Activated CD4-positive, alpha-beta T cell treated with anti-CD3 and anti-CD28 coated beads, Interleukin-2, amount 10 ng/mL, durations not matched to agents 7 days and 5 days (primary cell): ENCODE data around the gene LCA5L. TPM values are rescaled to one million over a fixed set of nuclear protein-coding genes. Genes with fewer than 3 reads are reported as not detected.
"Not testable (repeated sequence)": the region's sequence is repeated elsewhere in the genome, so short reads cannot be mapped to it uniquely, and the experiment has no call there.

Experiments
- CTCF ChIA-PET: fragments of 350-600 bp; sonication (Branson Sonifier 250); formaldehyde crosslinking; loops from one replicate; lab custom pipeline; 2021; ENCODE audit warnings: antibody characterized with exemption; lab: Charles Lee
- POLR2A ChIA-PET: fragments of 350-600 bp; sonication (Branson Sonifier 250); formaldehyde crosslinking; loops from one replicate; lab custom pipeline; 2021; ENCODE audit warnings: antibody characterized with exemption; lab: Charles Lee
- DNase-seq: peaks from one replicate; pipeline ENCODE4 v3.0.0-alpha.2; 2020
- H3K27ac Mint-ChIP-seq: one replicate; pipeline ENCODE4 v1.8.0; 2021; ENCODE audit warnings: mild to moderate bottlenecking, moderate library complexity, mixed read lengths
- H3K27me3 Mint-ChIP-seq: one replicate; pipeline ENCODE4 v1.8.0; 2021; ENCODE audit warnings: mixed read lengths
- H3K36me3 Mint-ChIP-seq: one replicate; pipeline ENCODE4 v1.8.0; 2021; ENCODE audit warnings: low read depth, mixed read lengths
- H3K4me1 Mint-ChIP-seq: one replicate; pipeline ENCODE4 v1.8.0; 2021; ENCODE audit warnings: mixed read lengths
- H3K4me3 Mint-ChIP-seq: one replicate; pipeline ENCODE4 v1.8.0; 2021; ENCODE audit warnings: mild to moderate bottlenecking, moderate library complexity, mixed read lengths
- H3K9me3 Mint-ChIP-seq: one replicate; pipeline ENCODE4 v1.8.0; 2021; ENCODE audit warnings: mixed read lengths
- total RNA-seq, 2 experiments: library from RNA; stranded (reverse); gene quantifications; one replicate each; pipeline ENCODE4 v1.2.3, GENCODE V29; 2021

LCA5L gene
- total RNA-seq, 2 experiments from 2014 or later, result 0.19 TPM; not detected in 1

DNA sequence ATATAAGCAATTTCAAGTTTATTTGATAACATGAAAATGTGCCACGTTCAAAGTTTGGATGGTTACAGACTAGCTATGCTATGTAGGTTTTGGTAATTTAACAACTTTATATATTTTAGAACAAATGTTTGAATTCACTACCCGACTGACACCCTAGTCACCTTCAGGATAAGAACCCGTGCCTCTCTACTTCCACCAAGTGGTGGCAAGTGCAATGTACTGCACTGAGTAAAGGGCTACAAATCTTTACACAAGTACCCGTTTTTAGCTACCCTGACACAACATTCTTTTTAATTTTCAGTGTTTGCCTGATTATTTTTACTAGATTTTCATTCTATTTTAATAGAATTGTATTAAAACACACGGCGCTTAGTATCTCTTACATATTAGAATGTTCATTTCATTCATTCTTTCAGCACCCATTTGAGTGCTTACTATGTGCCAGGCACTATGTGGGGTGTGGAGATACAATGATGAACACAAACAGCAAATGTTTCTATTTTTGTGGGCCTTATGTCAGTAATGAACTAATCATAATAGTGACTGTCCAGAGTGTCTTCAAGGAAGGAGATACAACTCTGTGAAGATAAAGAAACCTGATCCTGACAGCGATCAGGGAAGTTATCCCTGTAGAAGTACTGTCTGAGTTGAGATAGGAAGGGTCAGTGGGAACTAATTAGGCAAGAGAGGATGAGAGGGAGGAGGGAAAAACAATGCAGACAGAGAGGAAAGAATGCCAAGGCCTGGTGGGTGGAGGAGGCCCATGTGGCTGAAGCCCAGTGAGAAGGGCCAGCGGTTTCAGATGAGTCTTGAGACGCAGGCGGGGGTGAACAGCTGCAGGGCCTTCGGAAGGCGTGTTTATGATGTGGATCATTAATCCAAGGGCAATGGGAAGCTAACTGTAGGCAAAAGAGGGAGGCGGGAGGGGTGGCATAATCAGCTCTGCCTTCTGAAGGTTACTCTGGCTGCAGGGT lies 3.8 kb downstream of the LCA5L start:
- no peaks in the 10 kb centered on the region for H3K36me3 Mint-ChIP-seq
- peaks cover 15% of the 10 kb centered on the region for H3K4me1 Mint-ChIP-seq
- ChIA-PET CTCF (interaction anchor here (0.6 to 2.1 kb wide), 7 partner anchors 11 to 929 kb away, joined by 3 to 5 read pairs (median 4); partner anchors contain the start of gene PSMG1), POLR2A (interaction anchor here (1.0 kb wide), 1 partner anchor 256 kb away, joined by 3 read pairs; no protein-coding TSS in a partner anchor)
- H3K9me3 Mint-ChIP-seq, result no peaks in the 10 kb centered on the region
- peak; percentile 61 for DNase-seq
- peaks cover 23% of the 10 kb centered on the region for H3K27me3 Mint-ChIP-seq
- no peak overlapping the region for H3K4me3 Mint-ChIP-seq
- no peak overlapping the region for H3K27ac Mint-ChIP-seq

DNA sequence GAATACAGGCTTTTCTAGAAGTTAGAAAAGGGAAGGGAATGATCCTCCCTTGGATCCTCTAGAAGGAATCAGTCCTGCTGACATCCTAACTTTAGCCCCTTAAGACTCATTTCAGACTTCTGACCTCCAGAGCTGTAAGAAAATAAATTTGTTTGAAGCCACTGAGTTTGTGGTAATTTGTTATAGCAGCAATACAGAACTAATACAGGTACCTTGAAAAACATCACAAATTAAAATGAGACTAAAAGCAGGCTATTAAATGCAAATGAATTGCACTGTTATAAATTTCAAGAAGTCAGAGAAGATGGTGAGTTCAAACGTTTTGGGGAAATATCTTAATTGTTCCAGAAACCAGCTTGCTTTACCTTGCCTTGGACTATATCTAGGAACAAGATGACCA lies 6.3 kb downstream of the LCA5L start:
- POLR2A ChIA-PET, result no interaction called here
- Mint-ChIP-seq H3K4me1 (no peaks in the 10 kb centered on the region), H3K36me3 (no peaks in the 10 kb centered on the region), H3K9me3 (no peaks in the 10 kb centered on the region), H3K27ac (peak overlapping the region; percentile 3), H3K4me3 (no peak overlapping the region), H3K27me3 (peaks cover 21% of the 10 kb centered on the region)
- DNase-seq, result no peak
- CTCF ChIA-PET, result no interaction called here

DNA sequence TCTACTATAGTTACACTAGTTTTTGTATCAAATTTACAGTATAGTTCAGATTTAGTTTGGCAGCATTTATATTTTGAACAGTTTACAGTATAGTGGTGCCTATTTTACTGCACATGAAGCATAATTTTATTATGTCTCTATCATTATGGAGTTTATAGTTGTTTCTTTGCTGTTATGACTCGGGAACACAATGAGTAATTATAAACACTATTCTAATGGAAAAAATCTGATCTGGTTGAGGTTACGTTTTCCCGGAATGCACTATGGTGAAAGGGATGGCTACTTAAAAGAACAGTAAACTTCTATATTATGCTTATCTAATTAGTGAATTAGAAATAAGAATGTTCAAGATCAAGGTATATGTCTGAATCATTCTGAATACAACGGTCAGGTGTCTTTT lies 10.6 kb downstream of the LCA5L start:
- ChIA-PET CTCF (no interaction called here), POLR2A (no interaction called here)
- no peak overlapping the region for H3K4me3 Mint-ChIP-seq
- H3K27me3 Mint-ChIP-seq, result peaks cover 22% of the 10 kb centered on the region
- no peak for DNase-seq
- H3K9me3 Mint-ChIP-seq, result no peaks in the 10 kb centered on the region
- no peaks in the 10 kb centered on the region for H3K4me1 Mint-ChIP-seq
- no peaks in the 10 kb centered on the region for H3K36me3 Mint-ChIP-seq
- H3K27ac Mint-ChIP-seq, result no peak overlapping the region

DNA sequence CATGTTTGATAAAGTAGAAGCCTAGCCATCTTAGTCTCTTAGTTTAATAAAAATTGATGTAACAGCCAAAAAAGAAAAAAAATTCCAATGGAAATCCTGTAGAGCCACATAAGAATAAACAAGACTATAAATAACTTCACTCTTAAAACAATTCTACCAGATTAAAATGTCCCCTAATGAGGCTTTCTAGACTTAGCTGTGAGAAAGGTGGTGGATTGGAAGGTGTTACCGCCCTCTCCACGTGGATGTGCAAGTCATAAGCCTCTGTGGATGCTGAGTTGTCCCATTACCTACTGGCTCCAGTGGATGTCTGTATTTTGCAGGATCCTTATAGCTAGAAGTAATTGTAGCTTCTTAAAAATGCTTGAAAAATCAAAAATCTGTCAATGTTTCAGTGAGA lies 14.6 kb downstream of the LCA5L start:
- Mint-ChIP-seq H3K27ac (no peak overlapping the region), H3K27me3 (peaks cover 14% of the 10 kb centered on the region), H3K4me1 (no peaks in the 10 kb centered on the region), H3K36me3 (no peaks in the 10 kb centered on the region), H3K9me3 (no peaks in the 10 kb centered on the region), H3K4me3 (no peak overlapping the region)
- POLR2A ChIA-PET, result no interaction called here
- CTCF ChIA-PET, result interaction anchor here (1.1 to 1.5 kb wide), 2 partner anchors 9 to 11 kb away, joined by 3 to 5 read pairs; no protein-coding TSS in a partner anchor
- no peak for DNase-seq

DNA sequence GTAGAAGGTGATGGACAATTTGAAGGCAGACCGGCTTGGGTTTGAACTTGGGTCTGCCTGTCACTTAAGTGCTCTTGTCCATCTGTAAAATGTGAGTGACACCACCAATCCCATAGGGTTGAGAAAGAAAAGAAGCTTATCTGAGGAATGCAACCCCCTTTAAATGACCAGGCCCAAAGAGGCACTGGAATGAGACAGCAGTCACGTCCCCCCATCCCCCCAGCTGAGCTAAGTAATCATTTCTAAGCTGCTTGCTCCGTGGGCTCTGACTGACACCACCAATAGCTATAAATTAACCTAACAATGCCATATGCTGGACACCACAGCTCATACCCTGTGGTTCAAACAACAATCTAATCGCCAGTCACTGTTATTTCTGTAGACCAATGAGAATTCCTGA lies 15.1 kb downstream of the LCA5L start:
- DNase-seq, result no peak
- Mint-ChIP-seq H3K4me3 (no peak overlapping the region), H3K27ac (no peak overlapping the region), H3K36me3 (no peaks in the 10 kb centered on the region), H3K9me3 (no peaks in the 10 kb centered on the region), H3K4me1 (no peaks in the 10 kb centered on the region), H3K27me3 (peaks cover 14% of the 10 kb centered on the region)
- POLR2A ChIA-PET, result no interaction called here
- CTCF ChIA-PET, result interaction anchor here (0.8 to 1.5 kb wide), 3 partner anchors 10 to 14 kb away, joined by 3 to 5 read pairs (median 3); no protein-coding TSS in a partner anchor

DNA sequence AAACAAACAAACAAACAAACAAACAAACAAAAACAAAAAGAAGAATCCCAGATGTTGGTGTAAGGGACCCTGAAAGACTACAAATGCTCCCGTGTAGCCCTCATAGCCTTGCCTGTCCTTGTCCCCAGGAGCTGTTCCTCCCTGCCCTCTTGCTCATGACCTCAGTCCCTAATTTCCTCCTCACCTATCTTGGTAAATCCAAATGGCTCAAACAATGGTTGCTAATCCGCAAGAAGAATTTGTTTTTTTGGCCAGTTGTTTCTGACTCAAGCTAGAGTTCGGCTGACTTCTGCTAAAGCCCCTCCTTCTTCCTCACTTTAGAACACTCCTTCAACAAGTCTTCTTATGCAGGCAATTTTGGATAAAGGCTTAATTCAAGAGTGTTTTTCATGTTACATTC lies 15.6 kb downstream of the LCA5L start:
- Mint-ChIP-seq H3K9me3 (no peaks in the 10 kb centered on the region), H3K4me1 (no peaks in the 10 kb centered on the region), H3K27ac (no peak overlapping the region), H3K36me3 (no peaks in the 10 kb centered on the region), H3K4me3 (no peak overlapping the region), H3K27me3 (peaks cover 14% of the 10 kb centered on the region)
- POLR2A ChIA-PET, result no interaction called here
- no peak for DNase-seq
- CTCF ChIA-PET, result interaction anchor here (0.8 to 1.5 kb wide), 3 partner anchors 10 to 14 kb away, joined by 3 to 5 read pairs (median 3); no protein-coding TSS in a partner anchor

DNA sequence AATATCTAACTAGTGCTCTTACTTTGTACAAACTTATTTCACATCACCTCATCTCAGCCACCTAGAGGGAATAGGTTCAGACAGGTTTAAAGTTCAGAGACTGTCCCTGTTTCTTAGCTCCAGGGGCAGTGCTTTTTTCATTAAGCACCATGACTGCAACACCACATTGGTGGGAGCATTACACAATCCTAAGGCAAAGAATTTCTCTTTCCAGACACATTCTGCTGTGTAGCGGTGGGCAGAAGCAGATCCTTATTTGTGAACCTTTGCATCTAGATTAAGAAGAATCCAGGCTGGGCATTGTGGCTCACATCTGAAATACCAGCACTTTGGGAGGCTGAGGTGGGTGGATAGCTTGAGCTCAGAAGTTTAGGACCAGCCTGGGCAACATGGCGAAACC lies 16.1 kb downstream of the LCA5L start:
- no peaks in the 10 kb centered on the region for H3K9me3 Mint-ChIP-seq
- ChIA-PET POLR2A (no interaction called here), CTCF (no interaction called here)
- H3K4me3 Mint-ChIP-seq, result no peak overlapping the region
- H3K27me3 Mint-ChIP-seq, result peaks cover 14% of the 10 kb centered on the region
- H3K4me1 Mint-ChIP-seq, result no peaks in the 10 kb centered on the region
- no peak for DNase-seq
- H3K27ac Mint-ChIP-seq, result no peak overlapping the region
- H3K36me3 Mint-ChIP-seq, result no peaks in the 10 kb centered on the region

DNA sequence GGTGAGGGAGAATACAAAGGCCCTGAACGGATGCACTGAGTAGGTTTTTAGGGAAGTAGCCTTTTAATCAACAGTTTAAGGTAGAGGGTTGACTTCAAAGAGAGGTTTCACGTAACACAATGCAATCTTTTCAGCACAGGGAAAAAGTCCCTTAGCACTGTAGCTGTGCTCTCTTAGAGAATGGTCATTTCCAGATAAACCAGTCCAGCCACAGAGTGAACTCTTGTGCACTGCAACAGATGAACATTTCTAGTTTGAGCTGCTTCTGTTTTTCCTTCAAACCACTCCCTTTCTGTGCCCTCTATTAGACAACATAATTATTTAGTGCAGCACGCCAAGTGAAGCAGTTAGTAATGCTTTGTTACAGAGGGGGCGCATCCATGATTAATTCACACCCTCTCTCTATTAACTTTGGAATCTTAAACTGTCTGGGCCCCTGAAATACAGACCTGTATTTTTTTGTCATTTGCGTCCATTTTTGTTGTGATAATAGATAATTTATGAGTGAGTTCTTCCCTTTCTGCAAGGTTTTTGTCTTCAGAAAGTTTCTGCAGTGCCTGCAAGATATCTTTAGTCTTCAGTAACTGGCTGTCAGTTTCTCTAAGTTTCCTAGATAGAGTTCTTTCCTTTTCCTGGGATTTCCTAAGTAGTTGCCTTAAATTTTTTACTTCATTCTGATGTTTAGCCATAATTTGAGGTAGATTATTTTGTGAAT lies 22.9 kb downstream of the LCA5L start:
- H3K27me3 Mint-ChIP-seq, result no peaks in the 10 kb centered on the region
- no peaks in the 10 kb centered on the region for H3K4me1 Mint-ChIP-seq
- POLR2A ChIA-PET, result no interaction called here
- H3K36me3 Mint-ChIP-seq, result no peaks in the 10 kb centered on the region
- no peaks in the 10 kb centered on the region for H3K9me3 Mint-ChIP-seq
- CTCF ChIA-PET, result interaction anchor here (1.8 kb wide), 1 partner anchor 18 kb away, joined by 4 read pairs; no protein-coding TSS in a partner anchor
- no peak overlapping the region for H3K27ac Mint-ChIP-seq
- H3K4me3 Mint-ChIP-seq, result no peak overlapping the region
- no peak for DNase-seq

DNA sequence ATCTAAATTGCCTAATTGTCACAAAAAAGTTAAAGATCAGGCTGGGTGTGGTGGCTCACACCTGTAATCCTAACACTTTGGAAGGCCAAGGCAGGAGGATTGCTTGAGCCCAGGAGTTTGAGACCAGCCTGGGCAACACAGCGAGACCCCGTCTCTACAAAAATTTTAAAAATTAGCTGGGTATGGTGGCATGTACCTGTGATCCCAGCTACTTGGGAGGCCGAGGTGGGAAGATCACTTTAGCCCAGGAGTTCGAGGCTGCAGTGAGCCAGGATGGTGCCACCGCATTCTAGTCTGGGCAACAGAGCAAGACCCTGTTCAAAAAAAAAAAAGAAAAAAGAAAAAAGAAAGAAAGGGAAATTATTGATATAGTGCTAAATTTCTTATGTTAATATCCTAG lies 26.4 kb downstream of the LCA5L start:
- POLR2A ChIA-PET, result not testable (repeated sequence)

DNA sequence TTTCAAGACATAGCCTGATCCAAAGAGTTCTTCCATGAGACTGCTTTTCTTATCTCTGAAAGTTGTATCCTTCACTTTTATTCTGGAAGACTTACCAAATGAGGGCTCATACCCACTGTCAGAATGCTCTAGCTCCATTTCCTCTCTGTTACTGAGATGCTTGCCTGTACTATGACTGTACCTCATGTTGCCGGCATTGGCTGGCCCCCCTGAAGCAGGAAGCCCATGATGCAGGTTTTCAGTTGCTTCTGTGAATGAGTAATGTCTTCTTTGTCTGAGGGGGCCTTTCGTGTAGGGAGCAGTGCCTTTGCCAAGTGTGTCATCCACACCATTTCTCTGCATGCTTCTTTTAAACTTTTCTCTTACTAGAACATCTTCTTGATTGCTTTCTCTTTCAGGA lies 39.5 kb downstream of the LCA5L start:
- Mint-ChIP-seq H3K4me1 (no peaks in the 10 kb centered on the region), H3K27me3 (no peaks in the 10 kb centered on the region), H3K27ac (no peak overlapping the region), H3K9me3 (peaks cover 15% of the 10 kb centered on the region), H3K4me3 (no peak overlapping the region), H3K36me3 (peaks cover 10% of the 10 kb centered on the region)
- no peak for DNase-seq
- POLR2A ChIA-PET, result no interaction called here
- CTCF ChIA-PET, result no interaction called here

More for the DNA sequence above, 26.4 kb downstream of the LCA5L start:
- not testable (repeated sequence) for H3K27me3 Mint-ChIP-seq, H3K9me3 Mint-ChIP-seq, DNase-seq, H3K4me1 Mint-ChIP-seq, H3K4me3 Mint-ChIP-seq, H3K27ac Mint-ChIP-seq, H3K36me3 Mint-ChIP-seq
- CTCF ChIA-PET, result interaction anchor here (0.6 kb wide), 1 partner anchor 48 kb away, joined by 3 read pairs; no protein-coding TSS in a partner anchor

DNA sequence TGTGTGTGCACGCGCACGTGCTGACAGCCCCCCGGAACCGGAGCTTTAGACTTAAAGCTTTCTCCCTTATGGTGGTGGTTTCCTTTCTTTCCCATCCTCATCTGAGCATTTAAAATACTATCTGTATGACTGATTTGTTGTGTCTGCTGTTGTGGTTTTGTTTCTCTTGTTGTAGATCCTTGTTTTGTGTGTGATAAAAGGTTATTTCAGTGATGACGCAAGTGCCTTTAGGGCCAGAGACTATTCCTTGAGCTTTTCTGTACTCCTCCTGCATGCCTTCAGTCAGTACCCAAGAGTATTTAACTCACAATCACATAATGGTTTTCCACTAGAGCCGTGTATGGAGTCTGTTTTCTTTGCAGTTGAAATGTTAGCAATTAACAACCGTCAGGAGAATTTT lies 45.4 kb downstream of the LCA5L start:
- Mint-ChIP-seq H3K27ac (no peak overlapping the region), H3K36me3 (peaks cover 15% of the 10 kb centered on the region), H3K9me3 (peaks cover 2% of the 10 kb centered on the region), H3K27me3 (no peaks in the 10 kb centered on the region), H3K4me1 (no peaks in the 10 kb centered on the region), H3K4me3 (no peak overlapping the region)
- DNase-seq, result no peak
- CTCF ChIA-PET, result interaction anchor here (0.9 to 3.0 kb wide), 3 partner anchors 13 to 122 kb away, joined by 3 to 17 read pairs (median 3); no protein-coding TSS in a partner anchor
- POLR2A ChIA-PET, result interaction anchor here (0.6 kb wide), 1 partner anchor 30 kb away, joined by 3 read pairs; no protein-coding TSS in a partner anchor

DNA sequence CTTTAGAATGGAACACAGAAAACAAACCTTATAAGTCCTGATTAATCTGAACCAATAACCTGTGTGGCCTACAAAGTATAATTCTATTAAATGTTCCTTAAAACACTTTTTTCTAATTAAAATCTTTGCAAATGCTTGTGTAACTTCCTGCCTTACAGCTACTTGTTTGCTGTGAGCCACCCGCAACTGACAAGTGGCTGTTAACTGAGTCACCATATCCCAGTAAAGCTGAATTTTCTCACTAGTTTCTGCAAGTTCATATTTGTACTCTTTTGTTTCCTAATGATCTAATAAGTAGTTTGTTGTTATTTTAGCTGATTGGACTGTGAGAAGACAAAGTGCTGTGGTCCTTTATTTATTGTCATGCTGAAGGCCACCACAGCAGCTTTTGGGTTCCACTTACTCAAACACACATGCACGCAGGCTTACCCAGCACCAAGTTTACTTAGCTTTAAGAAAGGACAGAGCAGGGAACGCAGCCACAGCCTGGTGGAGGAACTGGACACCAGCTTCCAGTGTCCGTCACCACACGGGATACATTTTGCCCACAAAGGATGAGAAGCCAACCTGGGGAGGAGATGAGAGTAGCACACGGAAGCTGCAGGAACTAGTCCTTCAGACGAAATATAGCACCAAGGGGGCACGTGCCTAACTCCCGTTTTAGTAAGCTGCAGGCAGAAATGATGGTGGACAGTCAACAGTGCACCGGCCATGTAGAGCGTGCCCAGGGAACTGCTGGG lies 47.8 kb downstream of the LCA5L start:
- Mint-ChIP-seq H3K9me3 (no peaks in the 10 kb centered on the region), H3K27ac (no peak overlapping the region), H3K27me3 (no peaks in the 10 kb centered on the region), H3K4me3 (no peak overlapping the region), H3K36me3 (peaks cover 28% of the 10 kb centered on the region), H3K4me1 (no peaks in the 10 kb centered on the region)
- no peak for DNase-seq
- ChIA-PET CTCF (interaction anchor here (0.6 to 3.0 kb wide), 3 partner anchors 11 to 94 kb away, joined by 3 to 17 read pairs (median 3); no protein-coding TSS in a partner anchor), POLR2A (no interaction called here)
